Hepatocyte (in vitro differentiated cells): Measurements from ENCODE around the gene SRP68.

Source experiments
- CTCF ChIP-seq: fragments of 200-600 bp; sonication (generic); IDR thresholded peaks from 2 replicates; pipeline ENCODE4 v1.5.1; 2016; ENCODE audit warnings: antibody characterized with exemption, mild to moderate bottlenecking; ENCODE audit not compliant: poor library complexity
- EZH2 ChIP-seq: fragments of 200-600 bp; sonication (generic); IDR thresholded peaks from 2 replicates; pipeline ENCODE4 v1.6.1; 2016; ENCODE audit warnings: antibody characterized with exemption, mild to moderate bottlenecking, borderline replicate concordance
- EZH2phosphoT487 ChIP-seq: fragments of 200-600 bp; sonication (generic); IDR thresholded peaks from one replicate; pipeline ENCODE4 v1.6.1; 2018; ENCODE audit warnings: antibody characterized with exemption, mild to moderate bottlenecking, low read depth, moderate library complexity; ENCODE audit not compliant: unreplicated experiment, severe bottlenecking

GRCh38 chr17:76033139-76033538, 39.2 kb downstream of the SRP68 start:
- no peak for TF ChIP-seq CTCF
- TF ChIP-seq EZH2: no peak
- no peak for TF ChIP-seq EZH2phosphoT487
